Measurements from ENCODE around the gene BDH1.
A peak's percentile ranks its signal among the peaks of the same experiment; 100 is the strongest.
"Not testable (repeated sequence)": the region's sequence is repeated elsewhere in the genome, so short reads cannot be mapped to it uniquely, and the experiment has no call there.

The BDH1 gene

GRCh38 chr3:197577366-197578074 is 21.8 kb upstream of the BDH1 start:
- no peak for DNase-seq (ENCODE audit: low read depth)

- DNase-seq (ENCODE audit: low read depth) = no peak
Measured at GRCh38 chr3:197576838-197577237, 21.1 kb upstream of the BDH1 start.

- no peak for DNase-seq (ENCODE audit: low read depth)
Measured at GRCh38 chr3:197575362-197575761, 19.6 kb upstream of the BDH1 start.

- DNase-seq (ENCODE audit: low read depth) = not testable (repeated sequence)
Measured at GRCh38 chr3:197574396-197574991, 18.7 kb upstream of the BDH1 start.

GRCh38 chr3:197573048-197573767 is 17.4 kb upstream of the BDH1 start:
- no peak for DNase-seq (ENCODE audit: low read depth)

GRCh38 chr3:197571880-197572172 is 16.1 kb upstream of the BDH1 start:
- not testable (repeated sequence) for DNase-seq (ENCODE audit: low read depth)

GRCh38 chr3:197571074-197571879 is 15.5 kb upstream of the BDH1 start:
- DNase-seq (ENCODE audit: low read depth) = not testable (repeated sequence)

- not testable (repeated sequence) for DNase-seq (ENCODE audit: low read depth)
Measured at GRCh38 chr3:197569433-197569832, 13.7 kb upstream of the BDH1 start.

- no peak for DNase-seq (ENCODE audit: low read depth)
Measured at GRCh38 chr3:197567904-197568681, 12.3 kb upstream of the BDH1 start.

- not testable (repeated sequence) for DNase-seq (ENCODE audit: low read depth)
Measured at GRCh38 chr3:197566155-197566554, 10.4 kb upstream of the BDH1 start.

GRCh38 chr3:197564097-197564843 is 8.5 kb upstream of the BDH1 start:
- no peak for DNase-seq (ENCODE audit: low read depth)

- no peak for DNase-seq (ENCODE audit: low read depth)
Measured at GRCh38 chr3:197562398-197563251, 6.9 kb upstream of the BDH1 start.

- DNase-seq (ENCODE audit: low read depth) = no peak
Measured at GRCh38 chr3:197561926-197562325, 6.2 kb upstream of the BDH1 start.

- no peak for DNase-seq (ENCODE audit: low read depth)
Measured at GRCh38 chr3:197559651-197560050, 3.9 kb upstream of the BDH1 start.

GRCh38 chr3:197554562-197555280 is 1.0 kb downstream of the BDH1 start:
- peak; percentile 83 for DNase-seq (ENCODE audit: low read depth)

GRCh38 chr3:197554196-197554561 is 1.6 kb downstream of the BDH1 start:
- no peak for DNase-seq (ENCODE audit: low read depth)

GRCh38 chr3:197552198-197552597 is 3.6 kb downstream of the BDH1 start:
- no peak for DNase-seq (ENCODE audit: low read depth)

- no peak for DNase-seq (ENCODE audit: low read depth)
Measured at GRCh38 chr3:197550489-197550888, 5.3 kb downstream of the BDH1 start.

GRCh38 chr3:197549261-197549885 is 6.4 kb downstream of the BDH1 start:
- DNase-seq (ENCODE audit: low read depth) = no peak
